Small intestine (tissue), 7 donors: ENCODE data around the gene SMYD3. TPM values are rescaled to one million over a fixed set of nuclear protein-coding genes. Genes with fewer than 3 reads are reported as not detected.

Source experiments
- DNase-seq, 2 donors: peaks; one replicate each; pipeline versions ENCODE4 v3.0.0 to v3.0.0-alpha.2; 2013
- FAIRE-seq: peaks from 2 replicates; lab custom pipeline; 2012; peaks lifted over from hg19 to GRCh38; lab: Jason Lieb, UNC
- H3K27ac ChIP-seq, 3 donors: one replicate each; pipeline ENCODE4 v1.5.1; 2013; ENCODE audit warnings: low read length in 2 of 3, mild to moderate bottlenecking in 2 of 3, control low read depth in 1 of 3, inconsistent platforms in 1 of 3, low read depth in 1 of 3, moderate library complexity in 1 of 3
- H3K27me3 ChIP-seq, 3 donors: one replicate each; pipeline ENCODE4 v1.6.1; 2013; ENCODE audit warnings: low read length in 3 of 3, inconsistent platforms in 1 of 3; ENCODE audit not compliant: control insufficient read depth in 3 of 3, insufficient read depth in 3 of 3
- H3K36me3 ChIP-seq, 3 donors: one replicate each; pipeline ENCODE4 v1.6.1; 2013; ENCODE audit warnings: low read length in 3 of 3, inconsistent platforms in 1 of 3, low read depth in 1 of 3, mild to moderate bottlenecking in 1 of 3, moderate library complexity in 1 of 3; ENCODE audit not compliant: control insufficient read depth in 3 of 3, insufficient read depth in 2 of 3
- H3K4me1 ChIP-seq, 3 donors: one replicate each; pipeline ENCODE4 v1.6.1; 2013; ENCODE audit warnings: low read length in 2 of 3, inconsistent platforms in 1 of 3, low read depth in 1 of 3, mild to moderate bottlenecking in 1 of 3, moderate library complexity in 1 of 3; ENCODE audit not compliant: control insufficient read depth in 3 of 3, insufficient read depth in 2 of 3
- H3K4me3 ChIP-seq, 3 donors: one replicate each; pipeline ENCODE4 v1.5.1; 2013; ENCODE audit warnings: low read length in 3 of 3, control low read depth in 1 of 3, inconsistent platforms in 1 of 3, low read depth in 1 of 3, mild to moderate bottlenecking in 1 of 3, moderate library complexity in 1 of 3
- H3K9me3 ChIP-seq, 2 donors: one replicate each; pipeline ENCODE4 v1.6.1; 2013; ENCODE audit warnings: low read depth in 1 of 2, low read length in 1 of 2; ENCODE audit not compliant: control insufficient read depth in 2 of 2, insufficient read depth in 1 of 2
- WGBS, 3 donors: extraction: QIAGEN DNeasy Blood & Tissue Kit; methylation state at CpG; one replicate each; pipeline ENCODE4 v1.1.7; 2013; 5-methylcytosine and 5-hydroxymethylcytosine counted together
- polyA plus RNA-seq, 4 donors: library from polyadenylated mRNA; stranded (reverse) in 3 of 4; unstranded in 1 of 4; fragments of 200-250 nt in 3 of 4; fragments of 120-200 nt in 1 of 4; gene quantifications; one replicate each; pipeline versions ENCODE4 v1.2.1 to v1.2.3, GENCODE V29; 2013
- donor health status: healthy with polysubstance abuse.
- donor health status: control.
- donor health status: control.
- donor health status: Bipolar disorder and iron deficiency.
- donor health status: healthy.

SMYD3 gene
- polyA plus RNA-seq, 4 donors = 5.4 to 10.1 (median 8.5) TPM

GRCh38 chr1:246383791-246384190, 123.3 kb downstream of the SMYD3 start:
- no peak overlapping the region for H3K27ac ChIP-seq
- DNase-seq (no peak), FAIRE-seq (no peak)
- no peaks in the 10 kb centered on the region for H3K9me3 ChIP-seq
- H3K27me3 ChIP-seq = no peaks in the 10 kb centered on the region
- no peak overlapping the region for H3K4me3 ChIP-seq
- H3K4me1 ChIP-seq = no peaks in the 10 kb centered on the region
- peaks cover 0 to 2% (median 0%) of the 10 kb centered on the region in 3 donors for H3K36me3 ChIP-seq

GRCh38 chr1:246383239-246383589, 123.9 kb downstream of the SMYD3 start:
- H3K36me3 ChIP-seq = peaks cover 0 to 2% (median 0%) of the 10 kb centered on the region in 3 donors
- H3K9me3 ChIP-seq = no peaks in the 10 kb centered on the region
- WGBS, 3 donors = 76 to 94% (median 80%) methylated on average over 1 of the region's 1 CpG
- no peak for FAIRE-seq
- no peaks in the 10 kb centered on the region for H3K4me1 ChIP-seq
- no peak overlapping the region for H3K27ac ChIP-seq
- no peaks in the 10 kb centered on the region for H3K27me3 ChIP-seq
- H3K4me3 ChIP-seq = no peak overlapping the region
- DNase-seq = no peak

DNA sequence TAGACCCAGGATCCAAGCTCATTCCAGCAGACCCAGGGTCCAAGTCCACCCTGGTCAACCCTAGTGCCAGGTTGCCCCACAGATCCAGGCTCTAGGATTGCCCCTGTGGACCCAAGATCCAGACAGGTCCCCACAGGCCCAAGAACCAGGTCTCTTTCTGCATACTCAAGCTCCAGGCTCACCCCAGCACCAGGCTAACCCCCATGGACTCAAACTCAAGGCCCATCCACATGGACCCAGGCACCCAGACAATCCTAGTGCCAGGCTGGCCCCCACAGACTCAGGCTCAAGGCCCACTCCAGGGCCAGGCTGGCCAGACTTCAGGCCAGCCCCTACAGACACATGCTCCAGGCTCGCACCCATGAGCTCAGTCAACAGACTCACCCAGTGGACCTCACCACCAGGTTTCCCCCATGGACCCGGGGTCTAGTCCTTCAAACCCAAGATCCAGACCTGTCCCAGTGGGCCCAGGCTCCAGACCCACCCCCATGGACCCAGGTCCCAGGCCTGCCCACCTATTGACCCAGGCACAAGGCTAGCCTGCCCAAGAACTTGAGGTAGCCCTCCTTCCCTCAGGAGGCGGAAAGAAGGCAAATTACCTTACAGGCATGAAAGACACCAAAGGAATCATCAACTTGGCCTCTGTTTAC, 124.4 kb downstream of the SMYD3 start:
- H3K4me1 ChIP-seq = no peaks in the 10 kb centered on the region
- WGBS, 3 donors = 95 to 100% (median 97%) methylated on average over 3 of the region's 3 CpGs
- H3K4me3 ChIP-seq = no peak overlapping the region
- no peaks in the 10 kb centered on the region for H3K9me3 ChIP-seq
- peaks cover 0 to 2% (median 0%) of the 10 kb centered on the region in 3 donors for H3K36me3 ChIP-seq
- no peaks in the 10 kb centered on the region for H3K27me3 ChIP-seq
- DNase-seq = no peak
- FAIRE-seq = no peak
- no peak overlapping the region for H3K27ac ChIP-seq

- no peaks in the 10 kb centered on the region for H3K27me3 ChIP-seq
- H3K9me3 ChIP-seq = no peaks in the 10 kb centered on the region
- no peak overlapping the region for H3K27ac ChIP-seq
- no peak overlapping the region for H3K4me3 ChIP-seq
- no peaks in the 10 kb centered on the region for H3K4me1 ChIP-seq
- 94 to 98% (median 97%) methylated on average over 5 of the region's 5 CpGs for WGBS, 3 donors
- H3K36me3 ChIP-seq = peaks cover 0 to 2% (median 0%) of the 10 kb centered on the region in 3 donors
- no peak for FAIRE-seq
- no peak for DNase-seq
These were observed 125.6 kb downstream of the SMYD3 start for GRCh38 chr1:246381452-246381851.

DNA sequence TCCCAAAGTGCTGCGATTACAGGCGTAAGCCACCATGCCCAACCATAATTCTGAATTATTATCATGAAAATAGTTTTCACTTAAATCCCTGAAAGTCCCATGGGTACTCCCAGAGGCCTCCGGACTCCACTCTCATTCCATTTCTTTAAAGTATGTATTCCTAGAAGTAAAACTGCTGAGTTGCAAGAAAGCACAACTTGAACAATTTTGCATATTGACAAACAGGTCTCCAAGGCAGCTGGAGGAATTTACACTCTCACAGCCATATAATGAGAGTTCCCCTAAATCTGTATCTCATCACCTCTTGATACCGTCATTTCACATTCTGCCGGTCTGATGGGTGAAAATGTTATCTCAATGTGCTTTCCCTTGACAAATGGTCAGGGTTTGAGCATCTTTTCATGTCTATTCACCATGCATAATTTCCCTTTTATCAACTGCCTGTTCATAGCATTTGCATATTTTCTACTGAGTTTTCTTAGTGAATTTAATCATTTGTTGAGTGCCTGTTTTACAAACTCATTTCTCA, 129.4 kb downstream of the SMYD3 start:
- H3K27me3 ChIP-seq = no peaks in the 10 kb centered on the region
- 96 to 98% (median 97%) methylated on average over 5 of the region's 5 CpGs for WGBS, 3 donors
- FAIRE-seq = no peak

GRCh38 chr1:246373828-246374569, 133.1 kb downstream of the SMYD3 start:
- 89 to 93% (median 90%) methylated on average over 6 of the region's 6 CpGs for WGBS, 3 donors
- H3K27me3 ChIP-seq = no peaks in the 10 kb centered on the region
- no peaks in the 10 kb centered on the region for H3K4me1 ChIP-seq
- FAIRE-seq (no peak), DNase-seq (no peak)
- H3K9me3 ChIP-seq = no peaks in the 10 kb centered on the region
- H3K27ac ChIP-seq = no peak overlapping the region
- no peaks in the 10 kb centered on the region for H3K36me3 ChIP-seq
- no peak overlapping the region for H3K4me3 ChIP-seq

More for the DNA sequence above, 129.4 kb downstream of the SMYD3 start:
- no peaks in the 10 kb centered on the region for H3K4me1 ChIP-seq
- peaks cover 0 to under 1% (median 0%) of the 10 kb centered on the region in 3 donors for H3K36me3 ChIP-seq
- H3K27ac ChIP-seq = no peak overlapping the region
- no peak overlapping the region for H3K4me3 ChIP-seq
- no peaks in the 10 kb centered on the region for H3K9me3 ChIP-seq
- no peak for DNase-seq

- H3K36me3 ChIP-seq = no peaks in the 10 kb centered on the region
- no peaks in the 10 kb centered on the region for H3K4me1 ChIP-seq
- H3K27me3 ChIP-seq = no peaks in the 10 kb centered on the region
- no peak overlapping the region for H3K27ac ChIP-seq
- 74 to 95% (median 80%) methylated on average over 6 of the region's 6 CpGs for WGBS, 3 donors
- FAIRE-seq (no peak), DNase-seq (no peak)
- no peaks in the 10 kb centered on the region for H3K9me3 ChIP-seq
- no peak overlapping the region for H3K4me3 ChIP-seq
These were observed 134.5 kb downstream of the SMYD3 start for GRCh38 chr1:246372559-246372958.

DNA sequence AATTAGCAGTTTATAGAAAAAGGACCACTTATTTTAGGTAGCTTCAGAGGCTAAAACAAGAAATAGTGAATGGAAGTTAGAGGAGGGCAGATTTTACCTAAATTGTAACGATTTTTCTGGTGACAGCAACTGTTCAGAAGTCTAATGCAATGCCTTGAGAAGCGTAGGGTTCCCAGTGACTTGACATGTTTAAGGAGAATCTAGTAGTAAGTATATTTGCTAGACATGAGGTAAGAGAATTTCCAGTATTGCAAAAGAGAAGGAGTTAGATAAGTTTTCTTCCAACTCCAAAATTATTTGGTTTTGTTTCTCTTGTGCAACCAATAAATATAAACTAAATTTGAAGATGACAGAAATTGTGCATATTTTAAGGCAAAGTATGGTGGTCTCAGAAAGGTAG, 140.0 kb downstream of the SMYD3 start:
- no peak overlapping the region for H3K4me3 ChIP-seq
- FAIRE-seq = no peak
- no peaks in the 10 kb centered on the region for H3K27me3 ChIP-seq
- H3K27ac ChIP-seq = no peak overlapping the region
- no peaks in the 10 kb centered on the region for H3K9me3 ChIP-seq
- H3K4me1 ChIP-seq = no peaks in the 10 kb centered on the region
- no peak for DNase-seq
- H3K36me3 ChIP-seq = no peaks in the 10 kb centered on the region
- WGBS, 3 donors = 92 to 94% (median 92%) methylated on average over 2 of the region's 2 CpGs
